Measurements from ENCODE around the gene RALA. TPM values are rescaled to one million over a fixed set of nuclear protein-coding genes. Genes with fewer than 3 reads are reported as not detected.

The RALA gene
- polyA plus RNA-seq, 1 experiment = 59.2 TPM

GRCh38 chr7:39702133-39702532 lies 78.8 kb downstream of the RALA start:
- TF ChIP-seq CTCF (IDR thresholded peaks at IDR 0.05; ENCODE audit: low read depth, low read length) = no peak
- ChIA-PET CTCF (interaction anchor here (0.6 to 1.0 kb wide), 3 partner anchors 45 to 84 kb away, joined by 3 read pairs; no protein-coding TSS in a partner anchor), POLR2A (no interaction called here)
- H3K4me3 ChIP-seq (ENCODE audit: low read depth, low read length) = no peak overlapping the region
- peak; percentile 47 for DNase-seq (ENCODE audit: low read depth, low spot score)
- no peaks in the 10 kb centered on the region for H3K9me3 ChIP-seq (ENCODE audit: control insufficient read depth, insufficient read depth, low read length)
- no peak overlapping the region for H3K27ac ChIP-seq (ENCODE audit: low read depth, low read length)
- no peaks in the 10 kb centered on the region for H3K27me3 ChIP-seq (ENCODE audit: control insufficient read depth, insufficient read depth, low read length)

GRCh38 chr7:39703144-39703543 lies 79.8 kb downstream of the RALA start:
- H3K27me3 ChIP-seq (ENCODE audit: control insufficient read depth, insufficient read depth, low read length) = no peaks in the 10 kb centered on the region
- no peaks in the 10 kb centered on the region for H3K9me3 ChIP-seq (ENCODE audit: control insufficient read depth, insufficient read depth, low read length)
- POLR2A ChIA-PET = no interaction called here
- CTCF ChIA-PET = interaction anchor here (0.6 to 1.0 kb wide), 2 partner anchors 85 to 136 kb away, joined by 3 read pairs; no protein-coding TSS in a partner anchor
- H3K4me3 ChIP-seq (ENCODE audit: low read depth, low read length) = no peak overlapping the region
- TF ChIP-seq CTCF (IDR thresholded peaks at IDR 0.05; ENCODE audit: low read depth, low read length) = peak; percentile 53
- no peak for DNase-seq (ENCODE audit: low read depth, low spot score)
- no peak overlapping the region for H3K27ac ChIP-seq (ENCODE audit: low read depth, low read length)

- Histone ChIP-seq H3K9me3 (ENCODE audit: control insufficient read depth, insufficient read depth, low read length) (peaks cover 5% of the 10 kb centered on the region; the same call in 1 of the 2 replicates), H3K4me3 (ENCODE audit: low read depth, low read length) (no peak overlapping the region), H3K27me3 (ENCODE audit: control insufficient read depth, insufficient read depth, low read length) (no peaks in the 10 kb centered on the region), H3K27ac (ENCODE audit: low read depth, low read length) (no peak overlapping the region)
- no peak for DNase-seq (ENCODE audit: low read depth, low spot score)
- ChIA-PET CTCF (interaction anchor here (0.6 to 4.4 kb wide), 3 partner anchors 17 to 129 kb away, joined by 3 to 27 read pairs (median 4); no protein-coding TSS in a partner anchor), POLR2A (interaction anchor here (1.1 to 2.2 kb wide), 7 partner anchors 24 to 116 kb away, joined by 3 to 9 read pairs (median 4); partner anchors contain the start of gene RALA)
- no peak for TF ChIP-seq CTCF (IDR thresholded peaks at IDR 0.05; ENCODE audit: low read depth, low read length)
Measured at GRCh38 chr7:39709029-39709428, 85.7 kb downstream of the RALA start.

- TF ChIP-seq CTCF (IDR thresholded peaks at IDR 0.05; ENCODE audit: low read depth, low read length) = no peak
- Histone ChIP-seq H3K4me3 (ENCODE audit: low read depth, low read length) (no peak overlapping the region), H3K27me3 (ENCODE audit: control insufficient read depth, insufficient read depth, low read length) (no peaks in the 10 kb centered on the region), H3K9me3 (ENCODE audit: control insufficient read depth, insufficient read depth, low read length) (peaks cover 12% of the 10 kb centered on the region), H3K27ac (ENCODE audit: low read depth, low read length) (no peak overlapping the region)
- peak; percentile 85 for DNase-seq (ENCODE audit: low read depth, low spot score)
- CTCF ChIA-PET = interaction anchor here (0.6 to 4.4 kb wide), 4 partner anchors 17 to 130 kb away, joined by 3 to 27 read pairs (median 4); no protein-coding TSS in a partner anchor
- POLR2A ChIA-PET = interaction anchor here (1.0 to 2.2 kb wide), 8 partner anchors 23 to 129 kb away, joined by 3 to 9 read pairs (median 4); partner anchors contain the start of gene RALA
Measured at GRCh38 chr7:39709768-39710311, 86.5 kb downstream of the RALA start.

GRCh38 chr7:39712751-39713150 lies 89.4 kb downstream of the RALA start:
- no peak overlapping the region for H3K27ac ChIP-seq (ENCODE audit: low read depth, low read length)
- no peak for DNase-seq (ENCODE audit: low read depth, low spot score)
- ChIA-PET CTCF (interaction anchor here (4.4 kb wide), 1 partner anchor 133 kb away, joined by 27 read pairs; no protein-coding TSS in a partner anchor), POLR2A (interaction anchor here (0.6 kb wide), 1 partner anchor 118 kb away, joined by 3 read pairs; no protein-coding TSS in a partner anchor)
- peaks cover 16% of the 10 kb centered on the region for H3K9me3 ChIP-seq (ENCODE audit: control insufficient read depth, insufficient read depth, low read length)
- H3K4me3 ChIP-seq (ENCODE audit: low read depth, low read length) = no peak overlapping the region
- no peaks in the 10 kb centered on the region for H3K27me3 ChIP-seq (ENCODE audit: control insufficient read depth, insufficient read depth, low read length)
- TF ChIP-seq CTCF (IDR thresholded peaks at IDR 0.05; ENCODE audit: low read depth, low read length) = no peak
